HG03095 (cell line): ENCODE measurements around the gene SRC.
A peak's percentile ranks its signal among the peaks of the same experiment; 100 is the strongest.
"Not testable (repeated sequence)": the region's sequence is repeated elsewhere in the genome, so short reads cannot be mapped to it uniquely, and the experiment has no call there.

Source experiments
- ATAC-seq: cut with Tn5 transposase; IDR thresholded peaks from one replicate; pipeline ENCODE4 v1.9.1; 2021; ENCODE audit warnings: moderate library complexity; ENCODE audit not compliant: unreplicated experiment

SRC gene

DNA sequence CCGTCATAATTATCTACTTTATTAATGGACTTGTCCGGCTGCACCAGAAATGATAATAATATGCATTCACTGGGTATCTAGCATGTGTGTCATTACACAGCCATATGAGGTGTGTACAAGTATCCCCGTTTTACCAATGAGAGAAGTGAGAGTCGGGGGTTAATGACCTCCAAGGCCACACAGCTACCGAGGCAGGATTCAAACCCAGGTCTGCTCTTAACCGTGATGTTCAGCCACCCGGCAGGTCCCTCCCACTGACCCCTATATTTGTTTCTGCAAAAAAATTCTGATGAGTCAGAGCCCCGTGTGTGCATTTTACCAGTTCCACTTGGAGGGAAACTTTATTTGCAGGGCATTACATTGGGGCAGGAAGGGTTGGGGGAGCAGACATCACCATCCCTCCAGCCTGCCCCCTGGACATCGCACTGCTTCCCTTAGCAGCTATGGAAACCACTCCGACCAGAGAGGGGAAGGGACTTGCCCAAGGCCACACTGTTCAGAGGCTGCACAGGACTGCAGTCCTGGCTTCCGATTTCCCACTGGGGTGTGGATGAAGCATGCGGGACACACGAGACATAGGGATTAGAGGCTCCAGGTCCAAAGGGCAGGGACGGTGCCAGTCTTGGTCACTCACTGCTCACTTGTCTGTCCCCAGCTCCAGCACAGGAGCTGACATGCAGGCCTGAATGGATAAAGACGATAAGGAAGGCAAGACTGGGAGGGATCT is 10.1 kb upstream of the SRC start:
- peak; percentile 12 for ATAC-seq

DNA sequence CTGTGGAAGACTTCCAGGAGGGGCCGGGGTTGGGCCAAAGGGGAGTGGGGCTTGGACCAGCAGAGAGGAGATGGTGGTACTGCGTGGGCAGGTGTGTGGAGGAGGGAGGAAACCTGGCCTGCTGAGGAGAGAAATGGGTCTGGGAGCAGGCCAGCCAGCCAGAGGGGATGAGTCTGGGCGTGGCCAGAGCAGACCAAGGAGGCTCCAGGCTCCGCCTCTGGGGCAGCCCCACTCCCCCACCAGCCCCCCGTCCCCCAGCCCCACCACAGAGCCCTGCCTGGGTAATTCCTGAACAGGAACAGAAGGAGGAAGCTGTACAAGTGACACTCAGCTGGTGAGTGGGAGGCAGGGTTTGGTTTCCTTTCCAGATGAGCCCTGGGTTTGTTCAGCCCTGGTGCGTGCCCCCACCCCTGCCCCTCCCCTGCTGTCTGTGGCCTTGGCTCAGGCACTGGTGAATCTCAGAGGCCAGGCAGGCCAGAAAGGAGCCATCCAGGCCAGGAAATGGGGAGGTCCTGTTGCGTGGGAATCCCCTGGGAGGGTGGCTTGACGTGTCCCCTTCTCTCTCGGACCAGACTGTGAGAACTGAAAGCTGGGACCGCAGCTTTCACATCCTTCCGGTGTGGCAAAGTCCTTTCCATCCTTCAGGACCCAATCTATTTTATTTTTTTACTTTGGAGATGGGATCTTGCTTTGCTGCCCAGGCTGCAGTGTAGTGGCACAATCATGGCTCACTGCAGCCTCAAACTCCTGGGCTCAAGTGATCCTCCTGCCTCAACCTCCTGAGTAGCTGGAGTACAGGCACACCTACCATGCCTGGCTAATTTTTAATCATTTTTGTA is 9.4 kb upstream of the SRC start:
- ATAC-seq = peak; percentile 49

- no peak for ATAC-seq
Observed at GRCh38 chr20:37337208-37337991, 8.5 kb upstream of the SRC start.

DNA sequence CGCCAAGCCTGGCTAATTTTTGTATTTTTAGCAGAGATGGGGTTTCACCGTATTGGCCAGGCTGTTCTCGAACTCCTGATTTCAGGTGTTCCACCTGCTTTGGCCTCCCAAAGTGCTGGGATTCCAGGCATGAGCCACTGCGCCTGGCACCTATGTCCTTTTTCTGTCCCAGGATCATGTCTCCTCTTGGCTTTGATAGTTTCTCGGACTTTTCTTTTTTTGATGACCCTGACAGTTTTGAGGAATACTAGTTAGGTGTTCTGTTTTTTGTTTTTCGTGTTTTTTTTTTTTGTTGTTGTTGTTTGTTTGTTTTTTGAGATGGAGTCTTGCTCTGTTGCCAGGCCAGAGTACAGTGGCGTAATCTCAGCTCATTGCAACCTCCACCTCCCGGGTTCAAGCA is 7.6 kb upstream of the SRC start:
- ATAC-seq = not testable (repeated sequence)

DNA sequence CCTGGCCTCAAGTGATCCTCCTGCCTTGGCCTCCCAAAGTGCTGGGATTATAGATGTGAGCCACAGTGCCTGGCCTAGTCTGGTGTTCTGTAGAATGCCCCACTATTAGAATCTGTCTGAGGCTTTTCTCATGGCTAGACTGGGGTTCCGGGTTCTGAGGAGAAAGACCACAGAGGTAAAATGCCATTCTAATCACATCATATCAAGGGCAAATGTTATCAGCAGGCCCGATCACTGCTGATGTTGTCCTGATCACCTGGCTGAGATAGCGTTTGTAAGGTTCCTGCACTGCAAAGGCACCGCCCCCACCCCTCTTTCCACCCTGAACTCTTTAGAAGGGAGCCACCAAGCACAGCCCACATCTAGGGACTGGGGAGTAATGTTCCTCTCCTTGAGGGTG is 6.7 kb upstream of the SRC start:
- ATAC-seq = no peak

GRCh38 chr20:37339764-37340109 is 6.2 kb upstream of the SRC start:
- ATAC-seq = not testable (repeated sequence)

DNA sequence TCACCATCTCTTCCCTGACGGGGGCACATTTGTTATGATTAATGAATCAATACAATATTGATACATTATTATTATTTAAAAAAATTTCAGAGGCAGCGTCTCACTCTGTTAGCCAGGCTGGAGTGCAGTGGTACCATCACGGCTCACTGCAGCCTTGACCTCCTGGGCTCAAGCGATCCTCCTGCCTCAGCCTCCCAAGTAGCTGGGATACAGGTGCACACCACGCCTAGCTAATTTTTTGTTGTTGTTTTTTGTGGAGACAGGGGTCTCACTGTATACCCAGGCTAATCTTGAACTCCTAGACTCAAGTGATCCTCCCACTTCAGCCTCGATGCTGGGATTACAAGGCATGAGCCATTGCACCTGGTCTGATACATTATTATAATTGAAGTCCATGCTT is 4.9 kb upstream of the SRC start:
- ATAC-seq = no peak

DNA sequence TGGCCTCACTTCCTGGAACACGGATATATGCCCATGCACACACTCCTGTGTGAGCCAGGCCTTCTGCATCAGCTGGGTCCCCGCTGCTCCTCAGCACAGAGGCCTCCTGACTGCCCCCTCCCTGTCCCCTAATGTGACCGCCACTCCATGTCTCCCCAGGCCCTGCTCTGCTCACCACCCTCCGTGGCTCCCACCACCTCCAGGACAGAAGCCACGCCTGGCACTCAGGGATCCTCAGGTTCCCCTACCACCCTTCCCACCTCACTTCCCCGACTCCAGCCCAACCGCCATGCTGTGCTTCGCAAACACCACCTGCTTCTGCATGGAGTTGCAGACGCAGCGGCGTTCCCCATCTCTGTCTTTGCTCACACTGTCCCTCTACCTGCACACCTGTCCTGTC is 4.3 kb upstream of the SRC start:
- no peak for ATAC-seq

DNA sequence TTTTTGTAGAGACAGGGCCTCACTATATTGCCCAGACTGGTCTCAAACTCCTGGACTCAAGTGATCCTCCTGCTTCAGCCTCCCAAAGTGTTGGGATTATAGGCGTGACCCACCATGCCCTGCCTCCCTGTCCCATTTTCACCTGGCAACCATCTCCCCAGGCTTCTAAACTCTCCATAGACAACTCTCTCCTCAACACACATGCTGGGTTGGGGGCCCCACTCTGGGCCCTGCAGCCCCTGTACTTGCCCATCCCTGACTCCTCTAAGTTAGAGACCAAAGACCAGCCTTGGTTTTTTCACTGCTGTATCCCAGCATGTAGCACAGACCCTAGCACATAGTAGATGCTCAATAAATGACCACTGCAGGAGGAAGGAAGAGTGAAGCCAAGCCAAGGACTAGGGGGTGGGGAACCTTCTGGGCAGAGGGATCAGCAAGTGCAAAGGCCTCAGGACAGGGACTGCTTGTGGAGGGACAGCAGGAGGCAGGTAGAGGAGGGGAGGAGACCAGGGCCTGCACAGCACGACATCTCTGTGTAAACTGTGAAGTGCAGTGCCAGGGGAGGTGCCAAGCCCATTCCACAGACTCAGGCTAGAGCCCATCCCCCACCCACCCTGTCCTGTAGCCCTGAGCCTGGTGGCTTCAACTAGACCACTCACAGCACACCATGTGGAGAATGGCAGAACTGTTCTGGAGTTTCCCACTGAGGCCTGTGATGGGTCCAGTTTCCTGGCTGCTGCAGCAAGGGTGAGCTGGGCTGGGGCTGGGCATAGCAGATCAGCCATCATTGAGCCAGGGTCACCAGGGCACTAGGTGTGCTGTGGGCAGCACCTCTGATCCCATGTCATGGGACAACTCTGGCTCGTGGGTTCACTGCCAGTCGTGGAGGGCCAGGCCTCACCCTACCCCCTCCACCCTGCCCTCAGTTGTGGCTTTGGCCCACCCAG is 3.4 kb upstream of the SRC start:
- ATAC-seq = no peak

- ATAC-seq = no peak
Observed at GRCh38 chr20:37343212-37343993, 2.5 kb upstream of the SRC start.

GRCh38 chr20:37343994-37344355 is 2.0 kb upstream of the SRC start:
- no peak for ATAC-seq

- ATAC-seq = no peak
Observed at GRCh38 chr20:37344506-37345338, 1.2 kb upstream of the SRC start.

DNA sequence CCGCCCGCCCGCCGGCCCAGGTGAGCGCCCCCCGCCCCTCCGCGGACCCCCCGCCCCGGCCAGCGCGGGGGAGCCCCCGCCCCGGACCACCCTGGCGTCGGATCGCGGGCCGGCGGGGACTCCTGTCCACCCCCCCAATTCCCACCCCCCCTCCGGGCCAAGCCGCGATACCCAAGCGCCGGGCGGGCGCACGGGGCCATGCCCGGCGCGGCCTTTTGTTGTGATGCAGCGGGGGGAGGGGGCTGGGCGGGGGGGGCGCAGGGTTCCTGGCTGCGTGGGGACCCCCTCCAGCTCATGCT is 245 bp downstream of the SRC start:
- no peak for ATAC-seq

DNA sequence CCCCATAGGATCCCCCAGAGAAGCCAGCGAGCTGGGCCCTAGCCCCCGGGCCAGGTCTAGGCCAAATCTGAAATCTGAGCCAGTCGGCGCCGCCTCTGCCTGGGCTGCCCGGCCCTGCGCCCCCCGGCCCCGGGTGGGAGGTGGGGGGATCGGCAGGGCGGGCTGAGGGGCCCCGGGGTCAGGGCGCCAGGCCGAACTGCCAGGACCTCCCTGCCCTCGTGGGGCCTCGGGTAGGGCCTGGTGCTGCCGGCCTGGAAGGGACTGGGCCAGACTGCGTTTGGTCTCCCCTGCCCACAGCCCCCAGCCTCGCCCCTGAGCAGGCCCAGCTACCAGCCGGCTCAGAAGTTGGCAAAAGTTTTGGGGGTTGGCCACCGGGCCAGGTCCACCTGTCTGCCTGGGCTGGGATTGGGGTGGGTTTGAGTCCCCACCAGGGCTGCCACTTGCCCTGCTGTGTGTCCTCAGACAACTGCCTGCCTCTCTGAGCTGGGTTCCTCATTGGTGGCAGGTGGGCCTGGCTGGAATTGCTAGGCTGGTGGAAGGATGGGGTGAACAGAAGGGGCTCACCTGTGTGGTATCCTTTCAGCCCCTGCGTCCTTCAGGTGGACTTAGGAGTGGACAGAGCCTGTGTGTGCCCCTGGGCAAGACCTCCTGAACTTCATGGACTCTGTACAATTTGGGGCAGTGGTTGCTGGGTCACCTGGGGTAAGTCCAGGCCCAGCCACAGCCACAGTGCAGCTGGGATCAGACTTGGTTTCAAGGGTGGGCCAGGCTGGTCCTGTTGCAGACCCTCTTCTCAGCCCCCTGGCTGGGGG is 801 bp downstream of the SRC start:
- no peak for ATAC-seq

DNA sequence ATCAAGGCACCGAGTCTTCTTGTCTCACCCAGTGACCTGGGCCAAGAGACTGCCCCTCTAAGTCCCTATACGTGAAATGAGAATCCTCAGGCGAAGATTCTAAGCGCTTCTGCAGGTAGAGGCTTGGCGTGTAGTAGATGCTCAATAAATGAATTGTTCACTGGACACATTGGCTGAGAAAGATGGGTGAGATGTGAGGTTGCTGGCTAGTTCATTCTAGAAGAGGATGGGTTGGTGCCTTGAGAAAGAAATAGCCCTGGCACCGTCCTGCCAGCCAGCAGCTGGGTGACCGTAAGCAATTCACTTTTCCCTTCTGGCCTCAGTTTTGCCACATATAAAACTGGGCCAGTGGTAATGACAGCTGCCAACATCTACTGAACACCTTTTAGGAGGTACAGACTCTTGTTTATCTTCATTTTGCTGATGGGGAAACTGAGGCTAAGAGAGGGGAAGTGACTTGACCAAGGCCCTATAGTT is 1.4 kb downstream of the SRC start:
- ATAC-seq = no peak

- no peak for ATAC-seq
Observed at GRCh38 chr20:37347891-37348791, 2.2 kb downstream of the SRC start.

GRCh38 chr20:37348792-37349516 is 3.0 kb downstream of the SRC start:
- no peak for ATAC-seq
